GM10266 (cell line): Measurements from ENCODE around the gene ARMH1.

Experiments
- DNase-seq: peaks from one replicate; pipeline ENCODE4 v3.0.0; 2012; ENCODE audit errors: extremely low spot score
- CTCF ChIP-seq: IDR thresholded peaks from 2 replicates; pipeline ENCODE4 v1.5.1; 2012; ENCODE audit warnings: mild to moderate bottlenecking, low read depth; ENCODE audit not compliant: control insufficient read depth, insufficient read depth; ENCODE audit errors: missing control alignments

ARMH1 gene

GRCh38 chr1:44645476-44646244, 28.9 kb upstream of the ARMH1 start:
- DNase-seq = no peak
- no peak for TF ChIP-seq CTCF

GRCh38 chr1:44646261-44647110, 28.0 kb upstream of the ARMH1 start:
- no peak for DNase-seq
- no peak for TF ChIP-seq CTCF

- no peak for DNase-seq
- no peak for TF ChIP-seq CTCF
Observed at GRCh38 chr1:44647896-44648295, 26.6 kb upstream of the ARMH1 start.

- no peak for TF ChIP-seq CTCF
- DNase-seq = no peak
Observed at GRCh38 chr1:44648529-44649250, 25.8 kb upstream of the ARMH1 start.

- no peak for TF ChIP-seq CTCF
- no peak for DNase-seq
Observed at GRCh38 chr1:44649788-44650158, 24.7 kb upstream of the ARMH1 start.

GRCh38 chr1:44650159-44650831, 24.2 kb upstream of the ARMH1 start:
- DNase-seq = no peak
- no peak for TF ChIP-seq CTCF
